NCI-H1436 (cell line): ENCODE results near the gene COPZ2.
"Not testable (repeated sequence)": the region's sequence is repeated elsewhere in the genome, so short reads cannot be mapped to it uniquely, and the experiment has no call there.

ENCODE experiments used
- DNase-seq: peaks from one replicate; lab custom pipeline; 2025; lab: John Stamatoyannopoulos, UW

Gene COPZ2

DNA sequence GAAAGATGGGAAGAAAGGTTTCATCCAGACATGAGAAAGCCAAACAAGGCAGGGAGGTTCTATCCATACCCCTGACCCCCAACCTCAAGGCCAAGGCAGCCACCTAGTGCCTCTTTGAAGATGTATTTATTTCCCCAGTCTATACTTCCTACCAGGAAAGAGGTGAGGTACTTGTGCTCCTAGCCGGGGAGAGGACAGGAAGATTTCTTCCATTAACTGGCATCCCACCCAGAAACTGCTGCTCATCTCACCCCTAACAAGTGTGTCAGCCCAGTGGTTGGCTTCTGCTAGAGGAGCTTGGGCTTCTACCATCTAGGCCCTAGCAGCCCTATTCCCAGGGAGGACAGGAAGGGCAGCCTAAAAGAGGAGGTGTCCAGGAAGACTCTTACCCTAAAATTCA is 8.9 kb downstream of the COPZ2 start:
- DNase-seq, result no peak

GRCh38 chr17:48027322-48027981 is 10.1 kb downstream of the COPZ2 start:
- no peak for DNase-seq

DNA sequence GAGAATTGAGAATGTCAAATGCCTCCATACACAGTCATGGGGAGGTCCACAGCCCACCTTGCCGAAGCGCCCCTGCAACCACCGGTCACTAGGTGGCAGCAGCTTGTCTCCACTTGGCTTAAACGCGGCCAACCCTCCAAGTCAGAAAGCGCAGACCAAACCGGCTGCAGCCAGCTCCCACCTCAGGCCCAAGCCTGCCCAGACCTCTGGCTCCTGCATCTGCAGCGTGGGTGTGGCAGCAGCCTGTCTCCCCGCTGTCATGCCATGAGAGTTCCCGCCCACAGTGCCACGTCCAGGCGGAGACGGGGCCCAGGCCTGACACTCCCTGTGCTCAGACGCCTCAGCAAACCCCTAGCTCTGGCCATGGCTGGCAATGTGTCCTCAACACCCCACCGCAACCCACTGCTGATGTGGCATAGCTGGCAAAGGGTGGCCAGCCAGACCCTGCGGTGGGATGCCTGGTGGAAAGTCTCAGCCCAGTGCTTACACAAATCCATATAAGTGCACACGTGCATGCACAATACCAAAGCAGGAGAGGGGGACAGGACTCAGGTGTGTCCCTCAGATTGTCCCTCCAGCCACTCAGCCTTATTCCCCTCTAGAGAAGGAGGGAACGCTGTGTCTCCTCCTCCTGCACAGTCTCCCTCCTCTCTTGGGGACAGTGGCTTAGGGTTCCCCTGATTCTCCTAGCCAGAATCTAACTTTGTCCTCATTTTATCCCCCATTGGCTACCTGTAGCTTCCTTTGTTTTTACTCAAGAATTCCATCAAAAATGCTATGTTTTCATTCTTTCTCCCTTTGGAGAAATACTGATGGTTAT is 10.9 kb downstream of the COPZ2 start:
- DNase-seq, result peak; percentile 87

- DNase-seq, result no peak
Measured at GRCh38 chr17:48025904-48026501, 11.6 kb downstream of the COPZ2 start.

DNA sequence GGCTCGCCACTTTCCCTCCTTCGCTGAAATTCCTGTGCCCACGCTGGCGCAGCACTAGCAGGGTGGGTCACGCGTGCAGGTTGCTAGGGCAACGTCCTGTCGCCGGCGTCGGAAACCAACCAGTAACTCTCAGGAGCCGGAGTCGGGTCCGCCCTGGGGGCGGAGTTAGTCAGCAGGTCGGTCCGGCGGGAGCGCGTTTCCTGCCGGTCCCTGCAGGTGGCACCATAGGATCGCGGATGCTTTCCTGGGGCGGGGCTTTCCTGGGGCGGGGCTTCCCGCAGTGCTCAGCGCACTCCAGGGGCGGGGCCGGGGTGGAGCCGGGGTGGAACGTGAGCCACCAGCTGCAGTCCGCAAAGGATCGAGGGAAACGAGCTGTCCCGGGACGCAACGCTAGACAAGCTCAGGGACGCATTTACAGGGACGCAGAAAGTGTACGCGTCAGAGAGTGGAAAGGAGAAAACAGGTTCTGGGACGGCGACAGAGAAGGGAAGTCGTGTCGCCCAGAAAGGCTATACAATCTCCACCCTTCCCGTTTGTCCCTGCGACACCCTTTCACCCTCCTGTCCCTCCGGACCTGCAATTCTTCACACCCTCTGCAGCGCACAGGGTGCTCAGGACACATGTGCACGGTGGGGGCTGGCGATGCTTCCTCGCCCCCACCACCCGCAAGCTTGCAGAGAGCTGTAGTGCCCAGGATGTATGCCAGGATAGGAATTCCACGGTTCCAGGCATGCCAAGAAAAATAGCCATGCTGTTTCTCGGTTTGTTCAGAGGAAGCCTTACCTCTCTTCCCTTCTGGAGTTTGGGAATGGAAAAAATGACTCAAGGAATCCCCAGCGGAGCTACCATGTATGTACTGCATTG is 12.3 kb downstream of the COPZ2 start:
- peak; percentile 99 for DNase-seq

- no peak for DNase-seq
Measured at GRCh38 chr17:48024149-48025039, 13.2 kb downstream of the COPZ2 start.

GRCh38 chr17:48023400-48024148 is 14.0 kb downstream of the COPZ2 start:
- DNase-seq, result peak; percentile 92

- no peak for DNase-seq
Measured at GRCh38 chr17:48022901-48023300, 14.7 kb downstream of the COPZ2 start.

DNA sequence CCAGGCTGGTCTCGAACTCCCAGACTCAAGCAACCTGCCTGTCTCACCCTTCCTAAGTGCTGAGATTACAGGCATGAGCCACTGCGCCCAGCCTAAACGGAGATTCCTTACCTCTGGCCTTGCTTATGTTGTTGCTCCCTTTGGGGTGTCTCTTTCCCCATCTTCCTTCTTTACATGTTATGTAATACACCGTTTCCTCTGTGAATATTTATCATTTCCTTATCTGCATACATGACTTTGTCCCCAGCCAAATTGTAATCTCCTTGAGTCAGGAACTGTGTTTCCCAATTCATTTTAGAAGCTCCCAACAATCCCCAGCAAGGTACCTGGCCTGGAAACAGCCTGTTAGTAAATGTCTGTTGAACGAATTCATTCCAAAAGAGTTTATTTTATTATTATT is 15.7 kb downstream of the COPZ2 start:
- no peak for DNase-seq

- DNase-seq, result not testable (repeated sequence)
Measured at GRCh38 chr17:48017817-48018158, 19.8 kb downstream of the COPZ2 start.

GRCh38 chr17:48016112-48016511 is 21.5 kb downstream of the COPZ2 start:
- no peak for DNase-seq

GRCh38 chr17:48014595-48015111 is 22.9 kb downstream of the COPZ2 start:
- DNase-seq, result peak; percentile 82

- no peak for DNase-seq
Measured at GRCh38 chr17:48013876-48014594, 23.6 kb downstream of the COPZ2 start.

DNA sequence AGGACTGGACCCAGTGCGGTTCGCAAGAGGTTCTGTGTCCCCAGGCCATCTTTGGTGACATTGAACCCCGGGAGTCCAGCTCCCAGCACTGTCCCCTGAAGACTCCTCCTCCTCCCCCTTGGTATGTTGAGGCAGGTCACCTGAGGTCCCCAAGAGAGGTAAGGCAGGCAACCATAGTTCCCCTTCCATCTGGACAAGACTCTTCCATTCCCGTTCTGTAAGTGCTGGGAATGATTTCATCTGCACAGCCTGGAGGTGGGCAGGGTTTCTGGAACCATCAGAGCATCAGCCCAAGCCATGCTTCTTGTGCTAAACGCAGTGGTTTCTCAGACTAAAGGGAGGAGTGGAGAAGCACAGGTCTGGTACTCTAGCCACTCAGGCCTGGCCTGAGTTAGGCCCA is 24.9 kb downstream of the COPZ2 start:
- no peak for DNase-seq

GRCh38 chr17:48012151-48012520 is 25.5 kb downstream of the COPZ2 start:
- peak; percentile 94 for DNase-seq

GRCh38 chr17:48011405-48012150 is 26.0 kb downstream of the COPZ2 start:
- DNase-seq, result peak; percentile 69

DNA sequence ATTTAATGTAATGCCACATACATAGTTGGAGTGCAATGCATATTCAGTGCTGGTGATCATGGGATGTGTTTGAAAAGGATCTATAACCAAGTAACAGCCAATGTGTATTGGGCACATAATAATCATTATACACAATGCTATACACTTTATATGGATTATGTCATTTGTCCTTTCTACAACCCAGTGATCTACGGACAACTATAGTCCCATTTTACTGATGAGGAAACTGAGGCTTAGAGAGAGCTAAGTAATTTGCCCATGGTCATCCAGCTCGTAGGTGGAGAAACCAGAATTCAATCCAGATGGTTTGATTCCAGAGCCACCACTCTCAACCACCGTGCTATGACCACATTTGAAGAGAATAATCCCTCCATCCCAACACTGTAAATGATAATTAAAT is 27.4 kb downstream of the COPZ2 start:
- no peak for DNase-seq

GRCh38 chr17:48006936-48007709 is 30.5 kb downstream of the COPZ2 start:
- DNase-seq, result no peak
